ENCODE data around the gene PMM2.

Gene PMM2

GRCh38 chr16:8795818-8796217 lies 1.8 kb upstream of the PMM2 start (continued):
- TF ChIP-seq ZNF280D (tag by site-specific recombination; IDR thresholded peaks at IDR 0.05) (no peak), ZNF155 (tag by site-specific recombination; IDR thresholded peaks at IDR 0.05) (no peak), ZNF266 (tag by site-specific recombination; IDR thresholded peaks at IDR 0.05; ENCODE audit: low read depth) (no peak), ZNF362 (tag by site-specific recombination; IDR thresholded peaks at IDR 0.05) (no peak), MZF1 (tag by site-specific recombination; IDR thresholded peaks at IDR 0.05; ENCODE audit: borderline replicate concordance) (no peak), KLF1 (tag by site-specific recombination; IDR thresholded peaks at IDR 0.05) (no peak)
- TF ChIP-seq, protein P1, sequence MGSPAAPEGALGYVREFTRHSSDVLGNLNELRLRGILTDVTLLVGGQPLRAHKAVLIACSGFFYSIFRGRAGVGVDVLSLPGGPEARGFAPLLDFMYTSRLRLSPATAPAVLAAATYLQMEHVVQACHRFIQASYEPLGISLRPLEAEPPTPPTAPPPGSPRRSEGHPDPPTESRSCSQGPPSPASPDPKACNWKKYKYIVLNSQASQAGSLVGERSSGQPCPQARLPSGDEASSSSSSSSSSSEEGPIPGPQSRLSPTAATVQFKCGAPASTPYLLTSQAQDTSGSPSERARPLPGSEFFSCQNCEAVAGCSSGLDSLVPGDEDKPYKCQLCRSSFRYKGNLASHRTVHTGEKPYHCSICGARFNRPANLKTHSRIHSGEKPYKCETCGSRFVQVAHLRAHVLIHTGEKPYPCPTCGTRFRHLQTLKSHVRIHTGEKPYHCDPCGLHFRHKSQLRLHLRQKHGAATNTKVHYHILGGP (tag by site-specific recombination; IDR thresholded peaks at IDR 0.05) = no peak

GRCh38 chr16:8796469-8797363 lies 923 bp upstream of the PMM2 start:
- Histone ChIP-seq H3K27ac (ENCODE audit: extremely low read depth, low read depth, low read length) (no peak overlapping the region; the same call in 1 of the 2 replicates), H3K4me3 (ENCODE audit: low read depth, low read length) (peak overlapping the region; percentile 87), H3K9me3 (ENCODE audit: control insufficient read depth, insufficient read depth, low read depth, low read length) (no peaks in the 10 kb centered on the region), H3K4me1 (ENCODE audit: control insufficient read depth, insufficient read depth, low read length) (no peaks in the 10 kb centered on the region), H3K36me3 (ENCODE audit: control insufficient read depth in 2 of 2, insufficient read depth in 1 of 2, low read length in 2 of 2) (peaks cover 4 to 26% of the 10 kb centered on the region in 2 experiments; a peak in 2 of 3 replicates)
- CTCF ChIA-PET = interaction anchor here (0.6 to 2.9 kb wide), 4 partner anchors 16 to 213 kb away, joined by 3 to 12 read pairs (median 6); no protein-coding TSS in a partner anchor
- POLR2A ChIA-PET = interaction anchor here (0.9 to 2.0 kb wide), 3 partner anchors 71 to 294 kb away, joined by 3 to 14 read pairs (median 4); partner anchors contain the start of gene CARHSP1
- TF ChIP-seq ZFHX2 (tag by site-specific recombination; conservative IDR thresholded peaks at IDR 0.05) (0 out of 2 replicates have a peak, but pooled peaks have one; percentile 18), ZNF768 (tag by site-specific recombination; IDR thresholded peaks at IDR 0.05) (0 out of 2 replicates have a peak, but pooled peaks have one; percentile 18), KLF17 (tag by site-specific recombination; IDR thresholded peaks at IDR 0.05) (no peak)

DNA sequence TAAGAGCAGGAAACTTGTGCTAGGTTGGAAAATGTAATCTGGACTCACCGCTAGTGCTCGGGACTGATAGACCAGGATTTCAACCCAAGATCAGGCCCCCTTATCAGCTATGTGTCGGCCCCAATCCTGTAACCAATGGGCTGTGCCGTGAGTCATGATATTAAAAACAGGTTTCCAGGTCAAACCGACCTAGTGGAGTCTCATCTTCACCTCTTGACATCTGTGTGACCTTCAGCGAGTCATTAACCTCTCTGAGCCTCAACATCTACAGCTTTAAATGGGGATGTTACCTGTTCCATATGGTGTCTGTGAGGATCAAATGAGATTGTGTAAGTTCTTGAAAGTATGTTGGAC lies 512 bp downstream of the PMM2 start:
- CTCF ChIA-PET = interaction anchor here (0.8 to 2.9 kb wide), 2 partner anchors 82 to 229 kb away, joined by 3 to 12 read pairs; no protein-coding TSS in a partner anchor
- Histone ChIP-seq H3K4me3 (ENCODE audit: low read depth, low read length) (peak overlapping the region; percentile 87), H3K36me3 (ENCODE audit: control insufficient read depth in 2 of 2, insufficient read depth in 1 of 2, low read length in 2 of 2) (peaks cover 11 to 40% of the 10 kb centered on the region in 2 experiments; a peak in 2 of 3 replicates), H3K4me1 (ENCODE audit: control insufficient read depth, insufficient read depth, low read length) (no peaks in the 10 kb centered on the region), H3K27ac (ENCODE audit: extremely low read depth, low read depth, low read length) (peak overlapping the region; percentile 40; the same call in 1 of the 2 replicates), H3K9me3 (ENCODE audit: control insufficient read depth, insufficient read depth, low read depth, low read length) (no peaks in the 10 kb centered on the region)
- POLR2A ChIA-PET = interaction anchor here (2.0 kb wide), 1 partner anchor 70 kb away, joined by 14 read pairs; the partner anchor contains the start of gene CARHSP1
- TF ChIP-seq ZNF18 (tag by site-specific recombination; IDR thresholded peaks at IDR 0.05) = no peak
- no peak for TF ChIP-seq ZNF223 (tag by site-specific recombination; IDR thresholded peaks at IDR 0.05)
- TF ChIP-seq ZNF16 (tag by site-specific recombination; IDR thresholded peaks at IDR 0.05; ENCODE audit: low read depth) = no peak
- TF ChIP-seq, protein P2, sequence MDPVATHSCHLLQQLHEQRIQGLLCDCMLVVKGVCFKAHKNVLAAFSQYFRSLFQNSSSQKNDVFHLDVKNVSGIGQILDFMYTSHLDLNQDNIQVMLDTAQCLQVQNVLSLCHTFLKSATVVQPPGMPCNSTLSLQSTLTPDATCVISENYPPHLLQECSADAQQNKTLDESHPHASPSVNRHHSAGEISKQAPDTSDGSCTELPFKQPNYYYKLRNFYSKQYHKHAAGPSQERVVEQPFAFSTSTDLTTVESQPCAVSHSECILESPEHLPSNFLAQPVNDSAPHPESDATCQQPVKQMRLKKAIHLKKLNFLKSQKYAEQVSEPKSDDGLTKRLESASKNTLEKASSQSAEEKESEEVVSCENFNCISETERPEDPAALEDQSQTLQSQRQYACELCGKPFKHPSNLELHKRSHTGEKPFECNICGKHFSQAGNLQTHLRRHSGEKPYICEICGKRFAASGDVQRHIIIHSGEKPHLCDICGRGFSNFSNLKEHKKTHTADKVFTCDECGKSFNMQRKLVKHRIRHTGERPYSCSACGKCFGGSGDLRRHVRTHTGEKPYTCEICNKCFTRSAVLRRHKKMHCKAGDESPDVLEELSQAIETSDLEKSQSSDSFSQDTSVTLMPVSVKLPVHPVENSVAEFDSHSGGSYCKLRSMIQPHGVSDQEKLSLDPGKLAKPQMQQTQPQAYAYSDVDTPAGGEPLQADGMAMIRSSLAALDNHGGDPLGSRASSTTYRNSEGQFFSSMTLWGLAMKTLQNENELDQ (tag by site-specific recombination; IDR thresholded peaks at IDR 0.05; ENCODE audit: low read depth) = no peak
- TF ChIP-seq ZNF140 (tag by site-specific recombination; IDR thresholded peaks at IDR 0.05) = no peak
- TF ChIP-seq ZNF311 (tag by site-specific recombination; IDR thresholded peaks at IDR 0.05; ENCODE audit: borderline replicate concordance) = no peak
- no peak for TF ChIP-seq ZNF138 (tag by site-specific recombination; IDR thresholded peaks at IDR 0.05; ENCODE audit: borderline replicate concordance)
- no peak for TF ChIP-seq ZNF132 (tag by site-specific recombination; IDR thresholded peaks at IDR 0.05; ENCODE audit: borderline replicate concordance)
